HepG2 (cell line): ENCODE measurements around the gene MICAL1. TPM values are rescaled to one million over a fixed set of nuclear protein-coding genes. Genes with fewer than 3 reads are reported as not detected.

ENCODE experiments used
- AGO1 ChIP-seq: fragments of 200-400 bp; formaldehyde crosslinking; IDR thresholded peaks from 2 replicates; pipeline ENCODE4 v1.6.1; 2017; ENCODE audit warnings: mild to moderate bottlenecking, low read depth, low read length, moderate library complexity; ENCODE audit not compliant: poor library complexity, severe bottlenecking
- CBX5 ChIP-seq: sonication (generic); formaldehyde crosslinking; IDR thresholded peaks from 2 replicates; pipeline ENCODE4 v1.4.0; 2020; ENCODE audit warnings: missing genetic modification reagents, borderline replicate concordance
- ELF1 ChIP-seq: sonication (generic); formaldehyde crosslinking; IDR thresholded peaks from 2 replicates; pipeline ENCODE4 v1.4.0; 2020; ENCODE audit warnings: missing genetic modification reagents
- FOXO4 ChIP-seq: sonication (generic); formaldehyde crosslinking; conservative IDR thresholded peaks from 2 replicates; pipeline ENCODE4 v1.8.1; 2023; ENCODE audit warnings: missing genetic modification reagents
- HDAC1 ChIP-seq: sonication (generic); formaldehyde crosslinking; IDR thresholded peaks from 2 replicates; pipeline ENCODE4 v1.5.1; 2020; ENCODE audit warnings: mild to moderate bottlenecking, missing genetic modification reagents
- JARID2 ChIP-seq: sonication (generic); formaldehyde crosslinking; IDR thresholded peaks from 2 replicates; pipeline ENCODE4 v1.8.1; 2023; ENCODE audit warnings: missing genetic modification reagents, inconsistent platforms; ENCODE audit not compliant: insufficient replicate concordance
- KDM3A ChIP-seq: IDR thresholded peaks from 2 replicates; pipeline ENCODE4 v1.6.1; 2018; ENCODE audit warnings: low read depth, missing compliant biosample characterization
- MYC ChIP-seq: sonication (generic); formaldehyde crosslinking; IDR thresholded peaks from 2 replicates; pipeline ENCODE4 v1.9.0; 2021; ENCODE audit warnings: missing genetic modification reagents, borderline replicate concordance
- NCOA2 ChIP-seq: sonication (generic); formaldehyde crosslinking; IDR thresholded peaks from 2 replicates; pipeline ENCODE4 v1.8.0; 2022; ENCODE audit warnings: inconsistent platforms
- NFKBIZ ChIP-seq: IDR thresholded peaks from 2 replicates; pipeline ENCODE4 v1.6.1; 2018; ENCODE audit warnings: missing genetic modification reagents, missing compliant biosample characterization
- NFYC ChIP-seq: IDR thresholded peaks from 2 replicates; pipeline ENCODE4 v1.6.1; 2016; ENCODE audit warnings: missing genetic modification reagents, missing compliant biosample characterization
- PBX3 ChIP-seq: sonication (generic); formaldehyde crosslinking; IDR thresholded peaks from 2 replicates; pipeline ENCODE4 v1.8.1; 2023; ENCODE audit warnings: missing genetic modification reagents, inconsistent platforms, borderline replicate concordance
- POGZ ChIP-seq: sonication (generic); formaldehyde crosslinking; IDR thresholded peaks from 2 replicates; pipeline ENCODE4 v1.4.0; 2020; ENCODE audit warnings: mild to moderate bottlenecking, missing genetic modification reagents
- RBM39 ChIP-seq: fragments of 200-400 bp; formaldehyde crosslinking; IDR thresholded peaks from one replicate; pipeline ENCODE4 v1.6.1; 2018; ENCODE audit warnings: antibody characterized with exemption, mild to moderate bottlenecking, low read depth, low read length; ENCODE audit not compliant: poor library complexity, severe bottlenecking
- SAP130 ChIP-seq: IDR thresholded peaks from 2 replicates; pipeline ENCODE4 v1.6.1; 2016; ENCODE audit warnings: low read depth
- SIN3B ChIP-seq: fragments of 150-350 bp; IDR thresholded peaks from 2 replicates; pipeline ENCODE4 v1.6.1; 2014; ENCODE audit warnings: low read length
- SNAI1 ChIP-seq: sonication (generic); formaldehyde crosslinking; IDR thresholded peaks from 2 replicates; pipeline ENCODE4 v1.5.0; 2020; ENCODE audit warnings: mild to moderate bottlenecking, missing genetic modification reagents, borderline replicate concordance
- SNAPC5 ChIP-seq: sonication (generic); formaldehyde crosslinking; IDR thresholded peaks from 2 replicates; pipeline ENCODE4 v1.8.1; 2023; ENCODE audit warnings: mild to moderate bottlenecking, missing genetic modification reagents, borderline replicate concordance
- TAF1 ChIP-seq: sonication (generic); formaldehyde crosslinking; IDR thresholded peaks from 2 replicates; pipeline ENCODE4 v1.4.0; 2020; ENCODE audit warnings: missing genetic modification reagents
- TGIF2 ChIP-seq: IDR thresholded peaks from 2 replicates; pipeline ENCODE4 v1.6.1; 2016; ENCODE audit warnings: control low read depth, missing compliant biosample characterization
- TSC22D2 ChIP-seq: sonication (generic); formaldehyde crosslinking; IDR thresholded peaks from 2 replicates; pipeline ENCODE4 v1.5.1; 2020; ENCODE audit warnings: missing genetic modification reagents, mild to moderate bottlenecking, borderline replicate concordance
- ZFP82 ChIP-seq: sonication (generic); formaldehyde crosslinking; IDR thresholded peaks from 2 replicates; pipeline ENCODE4 v1.5.1; 2020; ENCODE audit warnings: mild to moderate bottlenecking, missing genetic modification reagents, borderline replicate concordance
- ZNF331 ChIP-seq: sonication (generic); formaldehyde crosslinking; IDR thresholded peaks from 2 replicates; pipeline ENCODE4 v1.4.0; 2020; ENCODE audit warnings: missing genetic modification reagents
- ZNF713 ChIP-seq: sonication (generic); formaldehyde crosslinking; IDR thresholded peaks from 2 replicates; pipeline ENCODE4 v1.4.0; 2020; ENCODE audit warnings: mild to moderate bottlenecking, missing genetic modification reagents
- ZSCAN31 ChIP-seq: sonication (generic); formaldehyde crosslinking; IDR thresholded peaks from 2 replicates; pipeline ENCODE4 v1.5.0; 2020; ENCODE audit warnings: low read depth, mild to moderate bottlenecking, missing genetic modification reagents
- polyA plus RNA-seq, 8 experiments: library from polyadenylated mRNA; depleted of rRNA in 3 of 8; stranded (reverse) in 7 of 8; unstranded in 1 of 8; fragments of >200 nt; fragmentation: Illumina TruSeq in 4 of 8; extraction: Trizol in 4 of 8; gene quantifications; 2 replicates each; pipeline versions ENCODE4 v1.2.1 to v1.2.3, GENCODE V29; 2011 to 2016; ENCODE audit warnings: low read depth in 4 of 8, missing spikeins in 1 of 8, mixed read lengths in 1 of 8; ENCODE audit not compliant: insufficient read depth in 1 of 8
- total RNA-seq, 5 experiments: library from RNA; depleted of rRNA; stranded (reverse); fragments of >200 nt; fragmentation: Illumina TruSeq; extraction: Trizol; gene quantifications; 2 replicates each; pipeline ENCODE4 v1.2.3, GENCODE V29; 2016; ENCODE audit warnings: low read depth in 1 of 5
- TF ChIP-seq, protein P1 (sequence below): sonication (generic); formaldehyde crosslinking; IDR thresholded peaks from 2 replicates; pipeline ENCODE4 v1.5.0; 2020; ENCODE audit warnings: missing genetic modification reagents

The MICAL1 gene
- total and polyA plus RNA-seq, 2 of the 13 experiments (the other 11 are each of a cell fraction or from before 2014, with no cell fraction given), result 6.9 to 39.0 TPM

- TF ChIP-seq HDAC1 (CRISPR knock-in tag) (no peak), TAF1 (0 out of 2 replicates have a peak, but pooled peaks have one; percentile 33), NFYC (CRISPR knock-in tag) (no peak), ZSCAN31 (CRISPR knock-in tag) (0 out of 2 replicates have a peak, but pooled peaks have one; percentile 14), NFKBIZ (CRISPR knock-in tag) (no peak), NCOA2 (CRISPR knock-in tag) (no peak), ZNF713 (CRISPR knock-in tag) (no peak), RBM39 (peak; percentile 8), ZFP82 (CRISPR knock-in tag) (no peak), TGIF2 (peak; percentile 44; the same call in 1 of the 2 replicates), MYC (CRISPR knock-in tag) (no peak), SNAPC5 (no peak), FOXO4 (CRISPR knock-in tag) (0 out of 2 replicates have a peak, but pooled peaks have one; percentile 37), AGO1 (no peak), ELF1 (CRISPR knock-in tag) (0 out of 2 replicates have a peak, but pooled peaks have one; percentile 49), CBX5 (no peak), SAP130 (peak; percentile 54; the same call in 1 of the 2 replicates), PBX3 (CRISPR knock-in tag) (no peak), KDM3A (CRISPR knock-in tag) (0 out of 2 replicates have a peak, but pooled peaks have one; percentile 32), POGZ (CRISPR knock-in tag) (peak; percentile 15; the same call in 1 of the 2 replicates), SIN3B (no peak), SNAI1 (CRISPR knock-in tag) (no peak), JARID2 (peak; percentile 19), ZNF331 (0 out of 2 replicates have a peak, but pooled peaks have one; percentile 12), TSC22D2 (CRISPR knock-in tag) (no peak)
- TF ChIP-seq, protein P1, sequence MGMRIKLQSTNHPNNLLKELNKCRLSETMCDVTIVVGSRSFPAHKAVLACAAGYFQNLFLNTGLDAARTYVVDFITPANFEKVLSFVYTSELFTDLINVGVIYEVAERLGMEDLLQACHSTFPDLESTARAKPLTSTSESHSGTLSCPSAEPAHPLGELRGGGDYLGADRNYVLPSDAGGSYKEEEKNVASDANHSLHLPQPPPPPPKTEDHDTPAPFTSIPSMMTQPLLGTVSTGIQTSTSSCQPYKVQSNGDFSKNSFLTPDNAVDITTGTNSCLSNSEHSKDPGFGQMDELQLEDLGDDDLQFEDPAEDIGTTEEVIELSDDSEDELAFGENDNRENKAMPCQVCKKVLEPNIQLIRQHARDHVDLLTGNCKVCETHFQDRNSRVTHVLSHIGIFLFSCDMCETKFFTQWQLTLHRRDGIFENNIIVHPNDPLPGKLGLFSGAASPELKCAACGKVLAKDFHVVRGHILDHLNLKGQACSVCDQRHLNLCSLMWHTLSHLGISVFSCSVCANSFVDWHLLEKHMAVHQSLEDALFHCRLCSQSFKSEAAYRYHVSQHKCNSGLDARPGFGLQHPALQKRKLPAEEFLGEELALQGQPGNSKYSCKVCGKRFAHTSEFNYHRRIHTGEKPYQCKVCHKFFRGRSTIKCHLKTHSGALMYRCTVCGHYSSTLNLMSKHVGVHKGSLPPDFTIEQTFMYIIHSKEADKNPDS (CRISPR knock-in tag), result 0 out of 2 replicates have a peak, but pooled peaks have one; percentile 67
Observed at GRCh38 chr6:109455437-109456110, at the start of gene MICAL1 (continued).
